ENCODE measurements around the gene COL23A1.
A peak's percentile ranks its signal among the peaks of the same experiment; 100 is the strongest.

COL23A1 gene

GRCh38 chr5:178487911-178488600 is 102.1 kb downstream of the COL23A1 start:
- no peaks in the 10 kb centered on the region for H3K4me1 ChIP-seq (ENCODE audit: control insufficient read depth, insufficient read depth, low read length)
- no peaks in the 10 kb centered on the region for H3K36me3 ChIP-seq (ENCODE audit: control insufficient read depth in 2 of 2, insufficient read depth in 1 of 2, low read length in 2 of 2)
- CTCF ChIA-PET: interaction anchor here (0.5 to 1.2 kb wide), 2 partner anchors 26 to 603 kb away, joined by 3 to 4 read pairs; no protein-coding TSS in a partner anchor
- no peaks in the 10 kb centered on the region for H3K9me3 ChIP-seq (ENCODE audit: control insufficient read depth, insufficient read depth, low read depth, low read length)
- no peak overlapping the region for H3K27ac ChIP-seq (ENCODE audit: extremely low read depth, low read depth, low read length)
- no peak overlapping the region for H3K4me3 ChIP-seq (ENCODE audit: low read depth, low read length)
- POLR2A ChIA-PET: no interaction called here
- no peak for TF ChIP-seq HOXA7 (CRISPR knock-in tag; IDR thresholded peaks at IDR 0.05; ENCODE audit: borderline replicate concordance)
- TF ChIP-seq ZNF777 (tag by site-specific recombination; IDR thresholded peaks at IDR 0.05; ENCODE audit: borderline replicate concordance): no peak
- TF ChIP-seq MZF1 (tag by site-specific recombination; IDR thresholded peaks at IDR 0.05; ENCODE audit: borderline replicate concordance): no peak
- no peak for TF ChIP-seq ZNF518A (tag by site-specific recombination; conservative IDR thresholded peaks at IDR 0.05; ENCODE audit: low read depth)
- no peak for TF ChIP-seq ZNF132 (tag by site-specific recombination; IDR thresholded peaks at IDR 0.05; ENCODE audit: borderline replicate concordance)
- no peak for TF ChIP-seq ZNF121 (tag by site-specific recombination; IDR thresholded peaks at IDR 0.05)
- TF ChIP-seq ZNF398 (tag by site-specific recombination; IDR thresholded peaks at IDR 0.05): no peak
- TF ChIP-seq ZIC2 (tag by site-specific recombination; IDR thresholded peaks at IDR 0.05): peak; percentile 85
- no peak for TF ChIP-seq ZNF660 (tag by site-specific recombination; IDR thresholded peaks at IDR 0.05)
- no peak for TF ChIP-seq ZNF302 (tag by site-specific recombination; IDR thresholded peaks at IDR 0.05; ENCODE audit: low read depth)
- TF ChIP-seq OSR2 (tag by site-specific recombination; IDR thresholded peaks at IDR 0.05): peak; percentile 43; the same call in 1 of the 2 replicates
- no peak for TF ChIP-seq ZNF184 (tag by site-specific recombination; IDR thresholded peaks at IDR 0.05)
- no peak for TF ChIP-seq ZSCAN5A (tag by site-specific recombination; IDR thresholded peaks at IDR 0.05)
- no peak for TF ChIP-seq ZBTB26 (tag by site-specific recombination; optimal IDR thresholded peaks at IDR 0.05)
- no peak for TF ChIP-seq ZNF112 (tag by site-specific recombination; IDR thresholded peaks at IDR 0.05)
- TF ChIP-seq KLF7 (tag by site-specific recombination; IDR thresholded peaks at IDR 0.05; ENCODE audit: borderline replicate concordance): no peak
- no peak for TF ChIP-seq KLF8 (tag by site-specific recombination; IDR thresholded peaks at IDR 0.05)
- TF ChIP-seq YY2 (tag by site-specific recombination; IDR thresholded peaks at IDR 0.05): no peak
- TF ChIP-seq ZNF514 (tag by site-specific recombination; IDR thresholded peaks at IDR 0.05): no peak
- TF ChIP-seq ZNF133 (tag by site-specific recombination; IDR thresholded peaks at IDR 0.05): peak; percentile 26; the same call in 1 of the 2 replicates
- TF ChIP-seq ZNF221 (tag by site-specific recombination; IDR thresholded peaks at IDR 0.05; ENCODE audit: borderline replicate concordance): no peak
- no peak for TF ChIP-seq ZNF555 (tag by site-specific recombination; conservative IDR thresholded peaks at IDR 0.05)
- TF ChIP-seq ZNF404 (tag by site-specific recombination; IDR thresholded peaks at IDR 0.05): no peak
- peak; percentile 57 for TF ChIP-seq GLIS1 (tag by site-specific recombination; IDR thresholded peaks at IDR 0.05)
- TF ChIP-seq PRDM6 (tag by site-specific recombination; IDR thresholded peaks at IDR 0.05): peak; percentile 72
- no peak for TF ChIP-seq ZNF114 (tag by site-specific recombination; IDR thresholded peaks at IDR 0.05)
- TF ChIP-seq ZNF654 (tag by site-specific recombination; IDR thresholded peaks at IDR 0.05; ENCODE audit: low read depth): no peak
- TF ChIP-seq YY1 (tag by site-specific recombination; IDR thresholded peaks at IDR 0.05): no peak

Measured in HEK293 (cell line).